ENCODE results near the gene RGS14.

- TF ChIP-seq POLR2AphosphoS5 (IDR thresholded peaks at IDR 0.05) (no peak), POLR2A (IDR thresholded peaks at IDR 0.05) (no peak), CTCF (IDR thresholded peaks at IDR 0.05) (no peak)
Observed at GRCh38 chr5:177359860-177360259, 2.1 kb downstream of the RGS14 start.
